Stimulated activated CD4-positive, alpha-beta T cell treated with anti-CD3 and anti-CD28 coated beads, Interleukin-2, amount 100 ng/mL, for 24 hours (primary cell): ENCODE data around the gene NCF2.

Experiments used
- DNase-seq, 2 donors: peaks; one replicate each; pipeline ENCODE4 v3.0.0-alpha.2; 2020

NCF2 gene

DNA sequence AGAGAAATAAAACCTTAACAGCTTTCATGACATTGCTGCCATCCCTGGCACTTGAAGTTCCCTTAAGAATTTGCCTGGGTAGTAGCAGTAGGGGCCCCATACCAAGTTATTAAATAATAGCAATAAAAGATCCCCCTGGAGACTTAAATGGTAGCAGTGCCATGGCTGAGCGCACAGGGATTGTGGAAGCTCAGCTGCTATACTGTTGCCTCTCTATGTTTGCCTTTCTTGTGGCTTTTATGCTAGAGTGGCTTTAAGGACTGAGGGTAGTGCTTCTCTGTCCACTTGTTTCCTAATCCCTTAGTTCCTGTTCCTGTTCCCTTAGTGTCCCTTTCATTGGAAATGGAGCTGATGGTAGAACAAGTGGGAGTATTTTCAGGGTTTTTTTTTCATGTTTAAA, 42.1 kb downstream of the NCF2 start:
- no peak for DNase-seq

- DNase-seq = no peak
These were observed 43.8 kb downstream of the NCF2 start for GRCh38 chr1:183546427-183546826.

DNA sequence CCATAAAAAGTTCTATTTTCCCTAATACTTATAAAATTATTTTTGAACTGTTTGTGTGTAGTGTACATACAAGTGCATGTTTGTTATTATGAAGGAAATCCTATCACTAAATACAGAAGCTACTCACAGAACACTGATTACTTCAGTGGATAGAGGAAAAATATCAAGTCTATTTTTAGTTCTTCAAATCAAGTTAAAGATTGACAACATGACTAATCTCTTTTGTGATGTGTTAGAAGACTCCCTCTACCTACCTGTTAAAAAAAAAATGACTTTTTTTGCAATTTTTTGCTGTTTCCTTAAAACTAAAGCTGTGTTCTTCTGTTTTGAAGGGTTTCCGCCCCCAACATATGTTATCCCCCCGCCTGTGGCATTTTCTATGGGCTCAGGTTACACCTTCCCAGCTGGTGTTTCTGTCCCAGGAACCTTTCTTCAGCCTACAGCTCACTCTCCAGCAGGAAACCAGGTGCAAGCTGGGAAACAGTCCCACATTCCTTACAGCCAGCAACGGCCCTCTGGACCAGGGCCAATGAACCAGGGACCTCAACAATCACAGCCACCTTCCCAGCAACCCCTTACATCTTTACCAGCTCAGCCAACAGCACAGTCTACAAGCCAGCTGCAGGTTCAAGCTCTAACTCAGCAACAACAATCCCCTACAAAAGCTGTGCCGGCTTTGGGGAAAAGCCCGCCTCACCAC, 45.5 kb downstream of the NCF2 start:
- no peak for DNase-seq

GRCh38 chr1:183543619-183544204, 46.5 kb downstream of the NCF2 start:
- DNase-seq = no peak

GRCh38 chr1:183537405-183537804, 52.9 kb downstream of the NCF2 start:
- DNase-seq = no peak

GRCh38 chr1:183533617-183534174, 56.6 kb downstream of the NCF2 start:
- DNase-seq = no peak

DNA sequence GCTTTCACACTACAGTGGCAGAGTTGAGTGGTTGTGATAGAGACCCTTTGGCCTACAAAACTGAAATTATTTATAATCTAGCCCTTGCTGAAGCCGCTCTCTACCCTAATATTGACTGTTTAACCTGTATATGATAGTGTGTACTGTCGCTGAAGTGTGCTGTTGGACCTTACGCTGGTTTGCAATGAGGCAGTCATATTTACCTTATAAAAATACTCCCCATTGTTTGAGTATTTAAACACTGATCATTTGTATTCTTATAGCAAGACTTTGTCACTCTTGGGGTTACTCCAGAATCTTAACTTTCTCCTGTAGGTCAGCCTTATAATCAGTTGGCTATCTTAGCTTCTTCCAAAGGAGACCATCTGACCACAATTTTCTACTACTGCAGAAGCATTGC, 61.7 kb downstream of the NCF2 start:
- DNase-seq = no peak

GRCh38 chr1:183522104-183522503, 68.2 kb downstream of the NCF2 start:
- DNase-seq = no peak

DNA sequence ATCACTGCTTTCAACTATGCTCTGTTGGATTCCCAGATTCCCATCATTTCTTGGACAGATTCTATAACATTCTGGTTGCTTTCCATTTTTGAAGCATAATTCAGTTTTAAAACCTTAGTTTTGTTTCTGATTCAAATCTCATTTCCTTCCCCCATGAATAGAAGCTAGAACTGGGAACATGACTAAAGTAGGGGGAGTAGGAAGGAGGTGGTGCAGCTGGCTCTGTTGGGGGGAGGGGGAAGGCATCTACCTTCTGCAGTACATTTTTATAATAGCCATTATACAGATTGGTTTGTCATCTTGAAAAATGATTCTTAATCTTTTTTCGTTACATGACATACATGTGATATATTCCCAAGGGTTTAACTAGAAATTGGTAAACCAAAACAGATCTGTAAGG, 69.9 kb downstream of the NCF2 start:
- no peak for DNase-seq

- DNase-seq = no peak
These were observed 72.9 kb downstream of the NCF2 start for GRCh38 chr1:183517401-183517800.

- DNase-seq = no peak
These were observed 73.5 kb downstream of the NCF2 start for GRCh38 chr1:183516725-183517124.

DNA sequence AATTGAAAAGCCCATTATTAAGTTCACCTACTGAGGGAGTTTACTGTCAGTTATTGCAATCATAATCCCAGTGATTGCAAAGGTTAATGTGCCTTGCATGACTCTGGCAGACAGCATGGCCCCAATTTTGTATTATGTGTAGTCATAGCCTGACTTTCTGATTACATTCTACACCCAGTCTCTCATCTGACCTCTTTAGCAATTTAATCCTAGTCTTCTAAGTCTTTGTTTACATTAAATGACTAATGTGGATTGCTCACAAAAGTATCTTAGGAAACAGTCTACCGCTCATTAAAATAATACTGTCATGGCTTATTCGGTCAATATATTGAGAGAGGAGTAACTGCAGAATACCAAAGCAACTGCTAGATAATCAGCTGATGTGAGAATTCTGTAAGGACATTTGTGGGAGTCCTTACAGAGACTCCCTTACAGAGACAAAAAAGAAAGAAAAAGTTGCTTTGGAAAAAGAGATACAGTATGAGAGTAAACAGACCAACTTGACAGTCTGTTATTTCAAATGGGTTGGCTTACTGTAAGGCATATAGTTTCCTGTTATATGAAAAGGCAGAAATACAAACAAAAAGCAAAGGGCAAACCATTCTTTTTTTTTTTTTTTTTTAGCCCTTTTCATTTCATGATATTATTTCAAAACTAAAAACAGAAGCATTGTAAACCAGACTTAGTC, 75.1 kb downstream of the NCF2 start:
- no peak for DNase-seq

- no peak for DNase-seq
These were observed 76.0 kb downstream of the NCF2 start for GRCh38 chr1:183514235-183514634.

DNA sequence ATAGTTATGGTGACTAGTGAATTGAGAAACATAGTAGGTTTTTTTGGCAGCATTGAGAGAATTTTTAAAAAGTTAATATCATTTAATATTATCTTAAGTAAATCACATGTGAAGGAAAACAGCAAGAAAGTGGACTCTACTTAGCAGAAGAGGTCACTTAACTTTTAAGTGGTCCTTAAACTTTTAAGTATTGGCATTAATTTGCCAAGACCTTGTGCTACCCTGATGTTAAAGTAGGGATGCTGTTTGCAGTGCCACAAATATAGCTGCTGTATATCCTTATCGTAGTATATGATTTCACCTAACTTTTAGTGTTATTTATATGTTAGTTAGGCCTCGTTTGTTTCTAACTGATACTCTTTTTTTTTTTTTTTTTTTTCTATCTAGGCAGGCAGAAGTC, 77.8 kb downstream of the NCF2 start:
- DNase-seq = no peak

DNA sequence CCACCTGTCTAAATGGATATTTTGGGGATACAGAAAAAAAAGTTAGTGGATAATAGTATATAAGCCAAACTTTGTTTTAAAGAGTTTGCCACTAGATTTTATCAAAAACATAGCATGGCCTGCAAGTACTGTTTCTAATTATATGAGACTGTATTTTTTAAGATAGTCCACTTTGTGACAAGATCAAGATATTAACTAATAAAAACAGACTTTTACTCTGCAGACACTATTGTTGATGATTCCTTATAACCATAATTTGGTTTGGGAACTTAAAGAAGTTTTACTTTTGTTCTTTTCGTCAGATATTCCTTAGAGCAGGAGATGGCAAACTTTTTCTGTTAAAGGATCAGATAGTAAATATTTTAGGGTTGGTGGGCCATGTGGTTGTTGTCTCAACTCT, 81.6 kb downstream of the NCF2 start:
- DNase-seq = no peak

DNA sequence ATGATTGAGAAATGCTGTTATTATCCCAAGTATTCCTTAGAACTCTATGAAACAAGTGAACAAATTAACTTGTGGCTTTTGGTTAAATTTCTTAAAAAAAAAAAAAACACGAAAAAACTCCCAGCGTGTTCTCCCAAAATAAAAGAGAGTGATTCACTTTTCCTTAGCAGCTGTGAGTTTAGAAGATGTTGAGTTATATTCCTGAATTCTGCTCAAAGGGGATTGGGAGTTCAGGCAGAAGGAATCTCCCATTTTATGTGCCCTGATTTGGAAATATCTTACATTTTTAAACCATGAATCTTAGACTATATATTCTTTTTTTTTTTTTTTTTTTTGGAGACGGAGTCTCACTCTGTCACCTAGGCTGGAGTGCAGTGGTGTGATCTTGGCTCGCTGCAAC, 83.7 kb downstream of the NCF2 start:
- no peak for DNase-seq
